GM19467 (cell line): ENCODE data around the gene CD101.

ENCODE experiments used
- ATAC-seq: cut with Tn5 transposase; IDR thresholded peaks from one replicate; pipeline ENCODE4 v1.9.1; 2021; ENCODE audit warnings: mild to moderate bottlenecking, moderate library complexity; ENCODE audit not compliant: unreplicated experiment

The CD101 gene

GRCh38 chr1:117013309-117013858, 11.8 kb downstream of the CD101 start:
- ATAC-seq = no peak

- no peak for ATAC-seq
Observed at GRCh38 chr1:117014209-117014608, 12.6 kb downstream of the CD101 start.

GRCh38 chr1:117015724-117016123, 14.2 kb downstream of the CD101 start:
- ATAC-seq = no peak

GRCh38 chr1:117017062-117017461, 15.5 kb downstream of the CD101 start:
- no peak for ATAC-seq

- ATAC-seq = no peak
Observed at GRCh38 chr1:117017648-117018047, 16.1 kb downstream of the CD101 start.

- no peak for ATAC-seq
Observed at GRCh38 chr1:117020526-117021156, 19.1 kb downstream of the CD101 start.

- no peak for ATAC-seq
Observed at GRCh38 chr1:117022114-117022513, 20.6 kb downstream of the CD101 start.

GRCh38 chr1:117025568-117025967, 24.0 kb downstream of the CD101 start:
- no peak for ATAC-seq

GRCh38 chr1:117026361-117026760, 24.8 kb downstream of the CD101 start:
- ATAC-seq = no peak

GRCh38 chr1:117029685-117030084, 28.1 kb downstream of the CD101 start:
- ATAC-seq = no peak

- no peak for ATAC-seq
Observed at GRCh38 chr1:117030271-117030877, 28.8 kb downstream of the CD101 start.

GRCh38 chr1:117032266-117032665, 30.7 kb downstream of the CD101 start:
- ATAC-seq = no peak

GRCh38 chr1:117032681-117033539, 31.4 kb downstream of the CD101 start:
- no peak for ATAC-seq

- ATAC-seq = no peak
Observed at GRCh38 chr1:117033772-117034171, 32.2 kb downstream of the CD101 start.

- ATAC-seq = no peak
Observed at GRCh38 chr1:117034791-117035290, 33.3 kb downstream of the CD101 start.

GRCh38 chr1:117036018-117036461, 34.5 kb downstream of the CD101 start:
- ATAC-seq = no peak

GRCh38 chr1:117037802-117038201, 36.2 kb downstream of the CD101 start:
- no peak for ATAC-seq

GRCh38 chr1:117038236-117038635, 36.7 kb downstream of the CD101 start:
- no peak for ATAC-seq

GRCh38 chr1:117044217-117044616, 42.7 kb downstream of the CD101 start:
- ATAC-seq = no peak

- no peak for ATAC-seq
Observed at GRCh38 chr1:117045644-117046043, 44.1 kb downstream of the CD101 start.

GRCh38 chr1:117046781-117047180, 45.2 kb downstream of the CD101 start:
- no peak for ATAC-seq
